Measurements from ENCODE around the gene PLCZ1.
"Not testable (repeated sequence)": the region's sequence is repeated elsewhere in the genome, so short reads cannot be mapped to it uniquely, and the experiment has no call there.

GRCh38 chr12:18785465-18785864 lies 47.7 kb upstream of the PLCZ1 start:
- not testable (repeated sequence) for TF ChIP-seq CTCF, POLR2A, POLR2AphosphoS5 (IDR thresholded peaks at IDR 0.05)

Data from stomach (tissue), 4 donors.